HG03432 (cell line): ENCODE data around the gene SPC25.

Experiments used
- ATAC-seq: cut with Tn5 transposase; IDR thresholded peaks from one replicate; pipeline ENCODE4 v1.9.1; 2021; ENCODE audit warnings: mild to moderate bottlenecking, moderate library complexity; ENCODE audit not compliant: unreplicated experiment

The SPC25 gene

GRCh38 chr2:168848225-168848624 lies 42.0 kb downstream of the SPC25 start:
- no peak for ATAC-seq

DNA sequence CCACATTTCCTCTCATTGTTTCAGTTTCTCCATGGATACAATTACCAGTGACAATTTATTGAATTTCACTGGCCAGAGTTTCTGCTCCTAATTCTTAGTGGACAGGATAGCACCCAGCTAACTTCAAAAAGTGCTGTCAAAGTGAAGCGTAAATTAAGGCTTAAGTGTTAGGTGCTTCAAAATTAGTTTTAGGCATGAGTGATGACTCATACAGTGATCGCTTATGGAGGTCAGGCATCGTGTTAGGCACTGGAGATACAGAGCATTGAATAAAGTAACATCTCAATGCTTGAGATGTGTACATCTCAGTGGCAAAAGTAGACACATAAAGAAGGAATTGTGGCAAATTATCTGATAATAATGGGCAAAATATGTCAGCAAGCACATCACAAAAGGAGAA lies 47.0 kb downstream of the SPC25 start:
- ATAC-seq = no peak

DNA sequence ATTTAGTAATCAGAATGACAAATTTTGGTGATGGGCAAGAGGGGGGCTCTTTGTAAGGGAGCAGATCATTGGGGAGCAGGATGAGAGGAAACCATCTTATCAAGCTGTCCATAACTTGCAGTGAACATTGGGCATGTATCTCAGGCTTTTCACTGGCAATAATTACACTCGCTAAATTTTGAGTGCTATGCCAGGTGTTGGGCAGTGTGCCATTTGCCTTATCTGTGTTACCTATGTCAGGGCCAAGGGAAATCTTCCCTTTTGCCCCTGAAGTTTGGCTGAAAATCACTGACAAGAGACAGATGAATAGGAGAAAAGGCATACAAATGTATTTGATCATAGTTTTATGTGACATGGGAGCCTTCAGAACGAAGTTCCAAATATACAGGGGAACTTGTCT lies 48.8 kb downstream of the SPC25 start:
- ATAC-seq = no peak

- ATAC-seq = no peak
Observed at GRCh38 chr2:168835969-168836368, 54.3 kb downstream of the SPC25 start.

DNA sequence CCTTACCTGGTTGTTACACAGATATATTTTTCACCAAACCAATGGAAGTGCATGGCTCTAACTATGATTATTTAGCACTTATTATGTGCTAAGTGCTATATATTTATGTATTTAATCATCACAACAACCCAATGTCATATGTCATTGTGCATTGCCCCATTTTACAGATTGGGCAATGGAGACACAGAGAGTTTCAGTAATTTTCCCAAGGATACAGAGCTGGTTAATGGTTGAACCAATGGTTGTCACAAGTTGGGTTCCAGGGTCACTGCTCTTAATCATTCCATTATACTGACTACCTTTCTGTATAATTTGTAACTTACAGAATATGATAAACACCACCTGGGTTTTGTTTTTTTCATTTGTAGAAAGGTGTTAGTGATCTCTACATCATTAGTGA lies 58.6 kb downstream of the SPC25 start:
- ATAC-seq = no peak

DNA sequence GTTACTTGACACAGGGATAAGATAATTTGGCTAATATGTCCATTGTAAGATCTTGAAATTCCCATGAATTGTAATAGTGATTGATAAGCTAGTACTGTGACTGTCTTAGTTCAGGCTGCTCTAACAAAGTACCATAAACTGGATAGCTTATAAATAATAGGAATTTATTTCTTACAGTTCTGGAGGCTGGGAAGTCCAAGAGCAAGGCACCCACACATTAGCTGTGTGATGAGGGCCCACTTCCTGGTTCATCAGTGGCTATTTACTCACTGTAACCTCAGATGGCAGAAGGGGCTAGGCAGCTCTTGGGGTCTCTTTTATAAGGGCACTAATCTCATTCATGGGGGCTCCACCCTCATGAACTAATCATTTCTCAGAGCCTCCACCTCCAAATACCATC lies 59.3 kb downstream of the SPC25 start:
- no peak for ATAC-seq

DNA sequence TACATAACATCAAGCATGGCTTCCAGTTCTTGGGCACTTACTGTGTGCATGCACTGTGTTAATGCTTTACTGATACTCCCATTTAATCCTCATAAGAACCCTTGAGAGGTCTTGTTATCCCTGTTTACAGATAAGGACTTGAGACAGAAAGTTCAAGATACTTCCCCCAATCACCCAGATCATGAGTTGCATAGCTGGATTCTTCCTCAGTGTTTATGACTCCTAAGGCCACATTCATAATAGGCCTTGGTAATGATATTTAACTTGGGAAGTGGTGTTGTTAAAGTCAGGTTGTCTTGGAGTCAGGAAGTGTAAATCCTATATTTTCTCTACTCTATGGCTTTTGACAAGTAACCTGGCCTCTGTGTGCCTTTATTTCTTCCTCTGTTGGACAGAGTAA lies 65.1 kb downstream of the SPC25 start:
- ATAC-seq = no peak

GRCh38 chr2:168821992-168822391 lies 68.2 kb downstream of the SPC25 start:
- ATAC-seq = no peak

DNA sequence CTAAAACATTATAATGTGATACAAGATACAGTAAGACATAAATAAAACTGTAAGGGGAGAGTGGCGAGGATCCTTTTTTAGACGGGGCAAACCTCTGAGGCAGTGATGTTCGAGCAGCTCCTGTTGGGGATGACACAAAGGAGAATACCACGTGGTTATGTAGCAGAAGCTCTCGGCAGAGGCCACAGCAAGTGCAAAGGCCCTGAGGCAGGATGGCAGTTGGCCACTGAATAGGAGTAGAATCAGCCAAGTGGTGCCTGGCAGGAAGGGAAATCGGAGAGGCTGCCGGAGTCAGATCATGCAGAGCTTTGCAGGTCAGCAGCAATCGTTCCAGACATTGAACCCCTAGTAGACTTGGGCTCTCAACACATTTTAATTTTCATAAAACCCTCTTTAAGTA lies 68.7 kb downstream of the SPC25 start:
- ATAC-seq = no peak
